Left lobe of liver (tissue), 2 donors: ENCODE data around the gene USP49. TPM values are rescaled to one million over a fixed set of nuclear protein-coding genes. Genes with fewer than 3 reads are reported as not detected.
"Not testable (repeated sequence)": the region's sequence is repeated elsewhere in the genome, so short reads cannot be mapped to it uniquely, and the experiment has no call there.

Source experiments
- ATAC-seq: fragments of 200-7000 bp; cut with Tn5 transposase; one replicate; pipeline ENCODE4 v1.9.1; 2020; ENCODE audit warnings: mild to moderate bottlenecking, moderate library complexity
- DNase-seq: peaks from one replicate; pipeline ENCODE4 v3.0.0-alpha.2; 2020; ENCODE audit warnings: low spot score
- total RNA-seq: library from RNA; stranded (reverse); gene quantifications from one replicate; pipeline ENCODE4 v1.2.1, GENCODE V29; 2021
- donor health status: DM: no; HTN: no; CAD: no; lungs with moderate emphysema.
- donor health status: DM: no; HTN: yes; CAD: no.

Gene USP49
- total RNA-seq, 1 donor from 2014 or later, result 1.9 TPM

GRCh38 chr6:41783106-41783780, 111.9 kb downstream of the USP49 start:
- ATAC-seq, result no peak
- DNase-seq, result no peak

- DNase-seq (no peak), ATAC-seq (peak; percentile 4)
Observed at GRCh38 chr6:41781366-41781730, 113.8 kb downstream of the USP49 start.

GRCh38 chr6:41780551-41781365, 114.4 kb downstream of the USP49 start, which contains the start of gene PRICKLE4:
TSS of gene PRICKLE4 (plus strand) at chr6:41780782. CDS start at chr6:41783474, 2,692 bp downstream.
- DNase-seq (peak; percentile 85), ATAC-seq (peak; percentile 72)

- DNase-seq (peak; percentile 99), ATAC-seq (peak; percentile 88)
Observed at GRCh38 chr6:41779788-41780550, 115.2 kb downstream of the USP49 start, which contains the start of gene FRS3. TSS of gene FRS3 (minus strand) at chr6:41779900. CDS start at chr6:41776987, 2,913 bp downstream.

GRCh38 chr6:41779336-41779735, 115.8 kb downstream of the USP49 start:
- ATAC-seq (no peak), DNase-seq (peak; percentile 52)

- ATAC-seq, result no peak
- DNase-seq, result no peak
Observed at GRCh38 chr6:41778895-41779294, 116.3 kb downstream of the USP49 start.

GRCh38 chr6:41777551-41778285, 117.5 kb downstream of the USP49 start:
- ATAC-seq (no peak), DNase-seq (no peak)

GRCh38 chr6:41775293-41775882, 119.8 kb downstream of the USP49 start:
- DNase-seq, result no peak
- no peak for ATAC-seq

GRCh38 chr6:41774841-41775240, 120.3 kb downstream of the USP49 start:
- ATAC-seq, result no peak
- no peak for DNase-seq

- ATAC-seq, result no peak
- no peak for DNase-seq
Observed at GRCh38 chr6:41771058-41771983, 123.9 kb downstream of the USP49 start.

GRCh38 chr6:41770381-41771057, 124.7 kb downstream of the USP49 start:
- no peak for DNase-seq
- no peak for ATAC-seq

GRCh38 chr6:41769376-41769775, 125.8 kb downstream of the USP49 start:
- DNase-seq, result no peak
- ATAC-seq, result no peak

- DNase-seq (no peak), ATAC-seq (no peak)
Observed at GRCh38 chr6:41768545-41769308, 126.4 kb downstream of the USP49 start.

GRCh38 chr6:41767112-41767833, 127.9 kb downstream of the USP49 start:
- ATAC-seq (peak; percentile 72), DNase-seq (no peak)

- DNase-seq, ATAC-seq: not testable (repeated sequence)
Observed at GRCh38 chr6:41766043-41766664, 129.0 kb downstream of the USP49 start.

- no peak for ATAC-seq
- no peak for DNase-seq
Observed at GRCh38 chr6:41763470-41763869, 131.7 kb downstream of the USP49 start.
